Right forelimb (tissue), 1 donor: ENCODE results near the gene ATP8B2.
"Not testable (repeated sequence)": the region's sequence is repeated elsewhere in the genome, so short reads cannot be mapped to it uniquely, and the experiment has no call there.

ENCODE experiments used
- DNase-seq: peaks from one replicate; pipeline ENCODE4 v3.0.0-alpha.2; 2018

The ATP8B2 gene

GRCh38 chr1:154324241-154324640 lies 1.1 kb upstream of the ATP8B2 start:
- DNase-seq, result no peak

GRCh38 chr1:154325583-154326545 lies 539 bp downstream of the ATP8B2 start:
- DNase-seq, result peak; percentile 89

- DNase-seq, result peak; percentile 75
These were observed 1.5 kb downstream of the ATP8B2 start for GRCh38 chr1:154326546-154327465.

GRCh38 chr1:154327466-154328317 lies 2.4 kb downstream of the ATP8B2 start:
- DNase-seq, result no peak

- peak; percentile 89 for DNase-seq
These were observed 3.2 kb downstream of the ATP8B2 start for GRCh38 chr1:154328318-154329151.

GRCh38 chr1:154329152-154329521 lies 3.8 kb downstream of the ATP8B2 start:
- no peak for DNase-seq

GRCh38 chr1:154329551-154330131 lies 4.3 kb downstream of the ATP8B2 start:
- DNase-seq, result no peak

GRCh38 chr1:154330669-154331068 lies 5.3 kb downstream of the ATP8B2 start:
- no peak for DNase-seq

- no peak for DNase-seq
These were observed 9.0 kb downstream of the ATP8B2 start for GRCh38 chr1:154334079-154335024.

- peak; percentile 88 for DNase-seq
These were observed 9.8 kb downstream of the ATP8B2 start for GRCh38 chr1:154335025-154335714.

- no peak for DNase-seq
These were observed 12.0 kb downstream of the ATP8B2 start for GRCh38 chr1:154337253-154337894.

GRCh38 chr1:154338875-154339274 lies 13.6 kb downstream of the ATP8B2 start:
- no peak for DNase-seq

GRCh38 chr1:154341366-154341765 lies 16.0 kb downstream of the ATP8B2 start:
- not testable (repeated sequence) for DNase-seq

GRCh38 chr1:154342132-154342531 lies 16.8 kb downstream of the ATP8B2 start:
- no peak for DNase-seq

- no peak for DNase-seq
These were observed 17.6 kb downstream of the ATP8B2 start for GRCh38 chr1:154342836-154343472.

GRCh38 chr1:154344977-154345837 lies 19.9 kb downstream of the ATP8B2 start:
- no peak for DNase-seq

- no peak for DNase-seq
These were observed 21.1 kb downstream of the ATP8B2 start for GRCh38 chr1:154346276-154346917.
